H9 (cell line): Measurements from ENCODE around the gene F2R. TPM values are rescaled to one million over a fixed set of nuclear protein-coding genes. Genes with fewer than 3 reads are reported as not detected.

Experiments
- DNase-seq: peaks from one replicate; pipeline ENCODE4 v3.0.0-alpha.2; 2017
- H2AFZ ChIP-seq: one replicate; pipeline ENCODE4 v1.6.1; 2013; ENCODE audit warnings: mild to moderate bottlenecking, low read length, control low read depth, moderate library complexity
- H2AK5ac ChIP-seq: 2 replicates; pipeline ENCODE4 v1.6.1; 2013; ENCODE audit warnings: low read length, control low read depth, mixed read lengths; ENCODE audit not compliant: insufficient read length
- H2BK120ac ChIP-seq: one replicate; pipeline ENCODE4 v1.6.1; 2013; ENCODE audit warnings: low read depth, mild to moderate bottlenecking, low read length, control low read depth, inconsistent platforms; ENCODE audit not compliant: poor library complexity, severe bottlenecking
- H2BK12ac ChIP-seq: 2 replicates; pipeline ENCODE4 v1.6.1; 2013; ENCODE audit warnings: low read length, control low read depth, mixed read lengths, low read depth; ENCODE audit not compliant: insufficient read length
- H2BK15ac ChIP-seq: 2 replicates; pipeline ENCODE4 v1.6.1; 2013; ENCODE audit warnings: low read depth, low read length, control low read depth
- H2BK20ac ChIP-seq: one replicate; pipeline ENCODE4 v1.6.1; 2013; ENCODE audit warnings: low read depth, mild to moderate bottlenecking, low read length, control low read depth, inconsistent platforms; ENCODE audit not compliant: poor library complexity, severe bottlenecking
- H2BK5ac ChIP-seq: 2 replicates; pipeline ENCODE4 v1.6.1; 2013; ENCODE audit warnings: low read length, control low read depth, mixed read lengths; ENCODE audit not compliant: insufficient read length
- H3K14ac ChIP-seq: 2 replicates; pipeline ENCODE4 v1.6.1; 2013; ENCODE audit warnings: low read length, control low read depth; ENCODE audit not compliant: insufficient read depth
- H3K18ac ChIP-seq: 2 replicates; pipeline ENCODE4 v1.6.1; 2013; ENCODE audit warnings: low read depth, mild to moderate bottlenecking, mixed read lengths, low read length, control low read depth; ENCODE audit not compliant: insufficient read length
- H3K23ac ChIP-seq: 2 replicates; pipeline ENCODE4 v1.6.1; 2013; ENCODE audit warnings: low read length, control low read depth, mixed read lengths, low read depth; ENCODE audit not compliant: insufficient read length
- H3K23me2 ChIP-seq: 2 replicates; pipeline ENCODE4 v1.6.1; 2013; ENCODE audit warnings: low read depth, mild to moderate bottlenecking, mixed read lengths, low read length, control low read depth; ENCODE audit not compliant: insufficient read length, poor library complexity, severe bottlenecking
- H3K27ac ChIP-seq: 2 replicates; pipeline ENCODE4 v1.5.1; 2013; ENCODE audit warnings: low read length, control low read depth, mixed read lengths, low read depth; ENCODE audit not compliant: insufficient read length
- H3K27me3 ChIP-seq: 2 replicates; pipeline ENCODE4 v1.6.1; 2013; ENCODE audit warnings: low read length, control low read depth, inconsistent platforms; ENCODE audit not compliant: insufficient read depth
- H3K4ac ChIP-seq: 2 replicates; pipeline ENCODE4 v1.6.1; 2013; ENCODE audit warnings: low read depth, mild to moderate bottlenecking, control low read depth, inconsistent platforms, low read length, moderate library complexity
- H3K4me1 ChIP-seq: 2 replicates; pipeline ENCODE4 v1.6.1; 2013; ENCODE audit warnings: low read length, control low read depth, inconsistent platforms; ENCODE audit not compliant: insufficient read depth
- H3K4me2 ChIP-seq: 2 replicates; pipeline ENCODE4 v1.6.1; 2013; ENCODE audit warnings: low read length, control low read depth, mixed read lengths; ENCODE audit not compliant: insufficient read length, insufficient read depth
- H3K56ac ChIP-seq: 2 replicates; pipeline ENCODE4 v1.6.1; 2013; ENCODE audit warnings: low read depth, mild to moderate bottlenecking, mixed read lengths, low read length, control low read depth; ENCODE audit not compliant: insufficient read length
- H3K79me1 ChIP-seq: 2 replicates; pipeline ENCODE4 v1.6.1; 2013; ENCODE audit warnings: low read depth, mild to moderate bottlenecking, moderate library complexity, low read length, control low read depth, inconsistent platforms; ENCODE audit not compliant: insufficient read depth, poor library complexity, severe bottlenecking
- H3K79me2 ChIP-seq: 2 replicates; pipeline ENCODE4 v1.6.1; 2013; ENCODE audit warnings: low read length, control low read depth, inconsistent platforms; ENCODE audit not compliant: insufficient read depth
- H3K9ac ChIP-seq: 2 replicates; pipeline ENCODE4 v1.6.1; 2013; ENCODE audit warnings: low read length, control low read depth, mixed read lengths; ENCODE audit not compliant: insufficient read length; ENCODE audit errors: extremely low read depth
- H3K9me3 ChIP-seq: one replicate; pipeline ENCODE4 v1.6.1; 2013; ENCODE audit warnings: low read depth, low read length, inconsistent platforms; ENCODE audit not compliant: control insufficient read depth
- H3T11ph ChIP-seq: one replicate; pipeline ENCODE4 v1.6.1; 2013; ENCODE audit warnings: mild to moderate bottlenecking, low read length, control low read depth, inconsistent platforms
- H4K20me1 ChIP-seq: one replicate; pipeline ENCODE4 v1.6.1; 2013; ENCODE audit not compliant: control insufficient read depth, insufficient read length, insufficient read depth
- H4K5ac ChIP-seq: 2 replicates; pipeline ENCODE4 v1.6.1; 2013; ENCODE audit warnings: low read depth, mild to moderate bottlenecking, mixed read lengths, low read length, control low read depth; ENCODE audit not compliant: insufficient read length
- H4K8ac ChIP-seq: replicated peaks from 2 replicates; pipeline ENCODE4 v1.6.1; 2013; ENCODE audit warnings: low read length, control low read depth, mixed read lengths, low read depth; ENCODE audit not compliant: insufficient read length
- H4K91ac ChIP-seq: 2 replicates; pipeline ENCODE4 v1.6.1; 2013; ENCODE audit warnings: low read depth, mild to moderate bottlenecking, moderate library complexity, mixed read lengths, low read length, control low read depth; ENCODE audit not compliant: insufficient read length
- H3K27ac Mint-ChIP-seq, 3 experiments: 2 replicates in 2 of 3; 3 replicates in 1 of 3; pipeline ENCODE4 v1.8.0; 2020 to 2021; ENCODE audit warnings: mixed read lengths in 3 of 3, mild to moderate bottlenecking in 1 of 3, moderate library complexity in 1 of 3
- H3K27me3 Mint-ChIP-seq: 2 replicates; pipeline ENCODE4 v1.8.0; 2021; ENCODE audit warnings: low read depth, mild to moderate bottlenecking, moderate library complexity, mixed read lengths
- H3K36me3 Mint-ChIP-seq, 3 experiments: 2 replicates in 2 of 3; 3 replicates in 1 of 3; pipeline ENCODE4 v1.8.0; 2020 to 2021; ENCODE audit warnings: low read depth in 3 of 3, mixed read lengths in 3 of 3; ENCODE audit not compliant: insufficient read depth in 1 of 3
- H3K4me1 Mint-ChIP-seq, 2 experiments: 2 replicates each; pipeline ENCODE4 v1.8.0; 2020; ENCODE audit warnings: mixed read lengths in 2 of 2
- H3K4me3 Mint-ChIP-seq, 2 experiments: 2 replicates in 1 of 2; 3 replicates in 1 of 2; pipeline ENCODE4 v1.8.0; 2020 to 2021; ENCODE audit warnings: mild to moderate bottlenecking in 2 of 2, mixed read lengths in 2 of 2, moderate library complexity in 1 of 2
- H3K9me3 Mint-ChIP-seq, 2 experiments: 2 replicates in 1 of 2; 3 replicates in 1 of 2; pipeline ENCODE4 v1.8.0; 2020; ENCODE audit warnings: mild to moderate bottlenecking in 2 of 2, mixed read lengths in 2 of 2, moderate library complexity in 1 of 2
- WGBS: extraction: QIAGEN DNeasy Blood & Tissue Kit; methylation state at CpG from one replicate; pipeline ENCODE4 v1.1.7; 2013; ENCODE audit warnings: missing lambda C conversion rate, low lambda C conversion rate, mixed read lengths; ENCODE audit not compliant: insufficient read length; ENCODE audit errors: extremely low coverage; 5-methylcytosine and 5-hydroxymethylcytosine counted together
- total RNA-seq: library from RNA; stranded (reverse); gene quantifications from 2 replicates; pipeline ENCODE4 v1.2.1, GENCODE V29; 2021
- TF ChIP-seq, protein P1 (sequence below): fragments of 200-600 bp; sonication (generic); conservative IDR thresholded peaks from 3 replicates; pipeline ENCODE4 v1.8.0; 2021; ENCODE audit warnings: antibody characterized with exemption, mild to moderate bottlenecking

The F2R gene
- total RNA-seq, 1 experiment from 2014 or later, result 14.8 TPM

DNA sequence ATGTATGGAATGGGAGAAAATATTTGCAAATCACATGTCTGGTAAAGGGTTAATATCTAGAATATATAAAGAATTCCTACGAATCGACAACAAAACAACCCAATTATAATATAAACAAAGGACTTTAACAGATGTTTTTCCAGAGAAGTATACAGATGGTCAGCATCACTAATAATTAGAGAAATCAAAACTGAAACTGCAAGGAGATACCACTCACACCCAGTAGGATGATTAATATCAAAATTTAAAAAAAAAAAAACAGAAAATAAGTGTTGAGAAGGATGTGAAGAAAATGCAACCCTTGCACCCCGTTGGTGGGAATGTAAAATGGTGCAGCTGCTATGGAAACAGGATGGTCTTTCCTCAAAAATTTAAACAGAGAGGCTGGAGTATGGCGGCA is 34.6 kb upstream of the F2R start:
- H3K79me1 ChIP-seq, result no peaks in the 10 kb centered on the region
- no peaks in the 10 kb centered on the region for H3K4me1 ChIP-seq

More for the DNA sequence above, 34.6 kb upstream of the F2R start:
- peaks cover 0 to 11% (median 0%) of the 10 kb centered on the region in 3 experiments; a peak in 3 of 7 replicates for H3K36me3 Mint-ChIP-seq
- no peak overlapping the region for H3K27ac Mint-ChIP-seq
- no peaks in the 10 kb centered on the region for H3K9me3 Mint-ChIP-seq
- Histone ChIP-seq H3K18ac (no peak overlapping the region), H4K8ac (no peak overlapping the region), H3K27me3 (no peaks in the 10 kb centered on the region; the same call in 1 of the 2 replicates), H3K9ac (no peak overlapping the region), H3K23ac (no peak overlapping the region), H2BK12ac (no peak overlapping the region), H3K79me2 (no peaks in the 10 kb centered on the region), H4K91ac (no peak overlapping the region), H2AK5ac (no peak overlapping the region), H2BK20ac (no peak overlapping the region), H3K56ac (no peak overlapping the region), H3T11ph (no peak overlapping the region), H2AFZ (no peak overlapping the region), H2BK5ac (no peak overlapping the region), H3K27ac (no peak overlapping the region), H2BK15ac (no peak overlapping the region), H2BK120ac (no peak overlapping the region), H3K23me2 (no peaks in the 10 kb centered on the region), H3K9me3 (no peaks in the 10 kb centered on the region), H3K4ac (no peak overlapping the region), H4K20me1 (no peaks in the 10 kb centered on the region), H3K14ac (no peak overlapping the region), H4K5ac (no peak overlapping the region), H3K4me2 (no peak overlapping the region)
- no peak overlapping the region for H3K4me3 Mint-ChIP-seq
- WGBS, result no CpG with 5 or more reads among the region's 4 CpGs
- no peaks in the 10 kb centered on the region for H3K27me3 Mint-ChIP-seq
- TF ChIP-seq, protein P1, sequence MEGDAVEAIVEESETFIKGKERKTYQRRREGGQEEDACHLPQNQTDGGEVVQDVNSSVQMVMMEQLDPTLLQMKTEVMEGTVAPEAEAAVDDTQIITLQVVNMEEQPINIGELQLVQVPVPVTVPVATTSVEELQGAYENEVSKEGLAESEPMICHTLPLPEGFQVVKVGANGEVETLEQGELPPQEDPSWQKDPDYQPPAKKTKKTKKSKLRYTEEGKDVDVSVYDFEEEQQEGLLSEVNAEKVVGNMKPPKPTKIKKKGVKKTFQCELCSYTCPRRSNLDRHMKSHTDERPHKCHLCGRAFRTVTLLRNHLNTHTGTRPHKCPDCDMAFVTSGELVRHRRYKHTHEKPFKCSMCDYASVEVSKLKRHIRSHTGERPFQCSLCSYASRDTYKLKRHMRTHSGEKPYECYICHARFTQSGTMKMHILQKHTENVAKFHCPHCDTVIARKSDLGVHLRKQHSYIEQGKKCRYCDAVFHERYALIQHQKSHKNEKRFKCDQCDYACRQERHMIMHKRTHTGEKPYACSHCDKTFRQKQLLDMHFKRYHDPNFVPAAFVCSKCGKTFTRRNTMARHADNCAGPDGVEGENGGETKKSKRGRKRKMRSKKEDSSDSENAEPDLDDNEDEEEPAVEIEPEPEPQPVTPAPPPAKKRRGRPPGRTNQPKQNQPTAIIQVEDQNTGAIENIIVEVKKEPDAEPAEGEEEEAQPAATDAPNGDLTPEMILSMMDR, result no peak
- DNase-seq, result no peak
- H3K4me1 Mint-ChIP-seq, result no peaks in the 10 kb centered on the region
